Fibroblast of skin of left biceps (primary cell): ENCODE data around the gene C1QTNF5.

Experiments
- DNase-seq, 2 experiments: peaks; one replicate each; pipeline ENCODE4 v3.0.0-alpha.2; 2013; ENCODE audit warnings: low read depth in 2 of 2

The C1QTNF5 gene

GRCh38 chr11:119295178-119295577, 45.5 kb downstream of the C1QTNF5 start:
- DNase-seq: no peak

- DNase-seq: no peak
Measured at GRCh38 chr11:119293461-119293860, 47.2 kb downstream of the C1QTNF5 start.

GRCh38 chr11:119290894-119291497, 49.7 kb downstream of the C1QTNF5 start:
- no peak for DNase-seq
